GM10248 (cell line): ENCODE measurements around the gene ASTL.

Experiments
- CTCF ChIA-PET: fragments of 300-600 bp; sonication (Branson Sonifier 250); formaldehyde crosslinking; extraction: SDS; loops from one replicate; lab custom pipeline; 2021; ENCODE audit warnings: antibody characterized with exemption; lab: Yijun Ruan, JAX
- POLR2A ChIA-PET: fragments of 350-650 bp; sonication (Branson Sonifier 250); formaldehyde crosslinking; extraction: SDS; loops from one replicate; lab custom pipeline; 2020; ENCODE audit warnings: antibody characterized with exemption; lab: Yijun Ruan, JAX
- DNase-seq: peaks from one replicate; pipeline ENCODE4 v3.0.0; 2012; ENCODE audit errors: extremely low spot score
- TF ChIP-seq, protein P1 (sequence below): IDR thresholded peaks from 2 replicates; pipeline ENCODE4 v1.5.1; 2012; ENCODE audit warnings: mild to moderate bottlenecking, low read depth; ENCODE audit errors: extremely low read depth, missing control alignments, control extremely low read depth

The ASTL gene

DNA sequence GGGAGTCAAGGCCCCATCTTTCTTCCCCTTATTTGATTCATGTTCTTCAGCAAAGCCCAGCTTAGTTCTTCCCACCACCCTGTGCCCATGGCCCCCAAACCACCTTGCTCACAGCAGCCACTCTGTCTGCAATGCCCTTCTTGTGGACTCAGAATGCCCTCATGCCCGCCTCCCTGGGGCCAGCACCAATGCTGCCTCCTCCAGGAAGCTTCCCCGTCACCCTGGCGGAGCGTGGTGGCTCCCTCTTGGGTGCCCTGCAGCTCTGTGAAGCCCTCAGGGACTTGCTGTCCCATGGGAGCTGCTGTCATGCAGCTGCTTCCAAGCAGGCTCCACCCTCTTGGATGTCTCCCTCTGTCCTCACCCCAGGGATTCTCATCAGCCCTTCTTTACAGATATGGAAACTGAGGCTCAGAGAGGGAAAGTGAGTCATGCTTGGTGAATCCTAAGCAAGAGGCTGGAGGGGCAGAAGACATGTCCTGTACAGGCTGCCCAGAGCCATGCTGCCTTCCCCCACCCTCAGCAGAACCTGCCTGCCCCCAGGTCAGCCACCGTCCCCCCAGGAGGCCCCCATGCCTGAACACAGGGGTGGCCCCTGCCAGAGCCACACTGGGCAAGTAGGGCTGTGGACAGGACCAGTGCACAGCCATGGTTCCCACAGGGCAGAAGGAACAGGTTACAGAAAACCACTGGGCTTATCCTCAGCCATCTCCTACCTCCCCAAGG, 18.8 kb upstream of the ASTL start:
- DNase-seq = peak; percentile 56
- CTCF ChIA-PET = interaction anchor here (0.8 to 24.9 kb wide), 4 partner anchors 12 to 352 kb away, joined by 3 to 658 read pairs (median 30); partner anchors contain the start of genes ASTL, DUSP2 and STARD7
- POLR2A ChIA-PET = interaction anchor here (0.6 to 4.5 kb wide), 5 partner anchors 11 to 311 kb away, joined by 4 to 37 read pairs (median 9); partner anchors contain the start of genes ASTL and DUSP2
- TF ChIP-seq, protein P1, sequence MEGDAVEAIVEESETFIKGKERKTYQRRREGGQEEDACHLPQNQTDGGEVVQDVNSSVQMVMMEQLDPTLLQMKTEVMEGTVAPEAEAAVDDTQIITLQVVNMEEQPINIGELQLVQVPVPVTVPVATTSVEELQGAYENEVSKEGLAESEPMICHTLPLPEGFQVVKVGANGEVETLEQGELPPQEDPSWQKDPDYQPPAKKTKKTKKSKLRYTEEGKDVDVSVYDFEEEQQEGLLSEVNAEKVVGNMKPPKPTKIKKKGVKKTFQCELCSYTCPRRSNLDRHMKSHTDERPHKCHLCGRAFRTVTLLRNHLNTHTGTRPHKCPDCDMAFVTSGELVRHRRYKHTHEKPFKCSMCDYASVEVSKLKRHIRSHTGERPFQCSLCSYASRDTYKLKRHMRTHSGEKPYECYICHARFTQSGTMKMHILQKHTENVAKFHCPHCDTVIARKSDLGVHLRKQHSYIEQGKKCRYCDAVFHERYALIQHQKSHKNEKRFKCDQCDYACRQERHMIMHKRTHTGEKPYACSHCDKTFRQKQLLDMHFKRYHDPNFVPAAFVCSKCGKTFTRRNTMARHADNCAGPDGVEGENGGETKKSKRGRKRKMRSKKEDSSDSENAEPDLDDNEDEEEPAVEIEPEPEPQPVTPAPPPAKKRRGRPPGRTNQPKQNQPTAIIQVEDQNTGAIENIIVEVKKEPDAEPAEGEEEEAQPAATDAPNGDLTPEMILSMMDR = no peak

DNA sequence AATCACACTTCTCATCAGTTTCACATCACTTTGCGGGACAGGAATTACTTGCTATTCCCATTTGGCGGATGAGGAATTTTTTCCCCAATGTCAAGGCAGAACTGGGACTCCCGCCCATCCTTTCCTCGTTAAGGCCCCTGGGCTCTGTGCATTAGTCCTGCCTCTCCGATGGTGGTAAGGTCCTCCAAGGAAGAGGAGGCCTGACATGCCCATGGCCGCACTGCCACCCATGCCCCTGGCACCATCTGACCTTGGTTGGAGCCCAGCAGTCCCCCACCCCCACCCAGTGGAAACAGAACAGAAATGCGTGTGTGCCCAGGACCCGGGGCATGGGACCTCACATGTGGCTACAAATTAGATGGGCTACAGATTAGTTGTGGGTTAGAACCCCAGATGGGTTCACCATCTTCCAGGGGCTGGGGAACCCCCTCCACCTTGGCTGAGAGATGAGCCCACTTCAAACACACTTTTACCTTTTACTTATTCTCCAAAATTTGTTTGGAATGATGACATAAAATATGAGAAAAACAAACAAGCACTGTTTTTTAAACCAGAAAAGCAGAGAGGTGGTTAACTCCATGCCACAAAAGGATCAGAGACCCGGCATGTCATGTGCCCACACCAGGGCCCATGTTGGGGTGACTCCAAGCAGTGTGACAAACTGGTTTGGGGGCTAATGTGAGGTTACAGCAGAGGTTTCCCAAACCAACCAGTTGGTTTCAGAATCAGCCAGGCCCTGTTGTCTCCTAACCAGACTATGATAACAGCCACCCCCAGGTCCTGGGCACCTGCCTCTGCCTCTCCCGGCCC, 17.9 kb upstream of the ASTL start:
- peak; percentile 39 for DNase-seq
- ChIA-PET POLR2A (interaction anchor here (0.6 to 4.5 kb wide), 6 partner anchors 10 to 312 kb away, joined by 3 to 37 read pairs (median 7); partner anchors contain the start of genes ASTL and DUSP2), CTCF (interaction anchor here (0.8 to 24.9 kb wide), 4 partner anchors 11 to 353 kb away, joined by 3 to 658 read pairs (median 30); partner anchors contain the start of genes ASTL, DUSP2 and STARD7)
- TF ChIP-seq, protein P1 = no peak

DNA sequence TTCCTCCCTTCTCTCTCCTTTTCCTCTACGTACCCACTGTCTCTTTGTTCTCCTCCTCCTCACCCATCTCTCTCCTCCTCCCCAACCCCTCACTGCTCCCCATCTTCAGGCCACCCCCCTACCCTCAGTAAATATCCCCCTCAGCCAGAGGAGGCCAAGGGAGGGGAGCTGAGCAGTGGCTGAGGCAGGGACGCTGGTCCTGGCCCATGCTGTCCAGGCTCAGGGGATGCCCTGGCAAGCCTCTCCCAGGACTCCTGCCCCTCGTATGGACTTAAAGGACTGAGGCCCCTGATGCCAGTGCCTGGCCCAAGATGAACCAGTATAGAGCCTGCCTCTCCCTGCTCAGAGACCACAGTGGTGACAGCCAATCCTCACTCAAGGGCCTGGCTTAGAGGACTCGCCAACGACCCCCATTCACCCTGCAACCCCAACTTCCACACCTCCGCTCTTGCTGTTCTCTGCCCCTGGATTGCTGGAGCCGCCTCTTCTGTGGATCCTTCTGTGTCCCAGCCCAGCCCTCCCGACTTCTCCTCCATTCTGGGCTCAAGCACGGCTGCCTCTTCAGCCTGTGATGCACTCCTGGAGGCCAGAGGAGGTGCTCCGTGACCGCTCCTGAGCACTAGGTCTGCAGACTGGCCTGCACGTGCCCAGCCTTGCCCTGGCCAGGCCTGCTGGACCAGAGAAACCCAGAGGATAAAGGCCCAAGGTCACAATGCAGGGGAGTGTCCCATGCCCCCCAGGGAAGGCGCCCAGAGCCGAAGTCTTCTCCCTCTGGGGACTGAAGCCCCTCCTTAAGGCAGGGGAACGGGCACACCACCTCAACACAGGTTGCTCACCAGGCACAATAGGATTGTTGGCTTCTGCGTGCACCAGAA, 16.4 kb upstream of the ASTL start:
- DNase-seq = no peak
- ChIA-PET POLR2A (interaction anchor here (1.0 to 1.2 kb wide), 3 partner anchors 10 to 12 kb away, joined by 3 to 5 read pairs (median 3); partner anchors contain the start of gene DUSP2), CTCF (interaction anchor here (1.2 to 24.9 kb wide), 4 partner anchors 10 to 20 kb away, joined by 4 to 658 read pairs (median 357); partner anchors contain the start of genes ASTL and DUSP2)
- TF ChIP-seq, protein P1 = no peak

- TF ChIP-seq, protein P1 = no peak
- ChIA-PET POLR2A (interaction anchor here (1.0 to 1.2 kb wide), 2 partner anchors 9 to 11 kb away, joined by 3 to 5 read pairs; partner anchors contain the start of gene DUSP2), CTCF (interaction anchor here (1.2 to 20.4 kb wide), 2 partner anchors 12 to 13 kb away, joined by 4 to 658 read pairs; no protein-coding TSS in a partner anchor)
- no peak for DNase-seq
Observed at GRCh38 chr2:96153991-96154431, 15.7 kb upstream of the ASTL start.

DNA sequence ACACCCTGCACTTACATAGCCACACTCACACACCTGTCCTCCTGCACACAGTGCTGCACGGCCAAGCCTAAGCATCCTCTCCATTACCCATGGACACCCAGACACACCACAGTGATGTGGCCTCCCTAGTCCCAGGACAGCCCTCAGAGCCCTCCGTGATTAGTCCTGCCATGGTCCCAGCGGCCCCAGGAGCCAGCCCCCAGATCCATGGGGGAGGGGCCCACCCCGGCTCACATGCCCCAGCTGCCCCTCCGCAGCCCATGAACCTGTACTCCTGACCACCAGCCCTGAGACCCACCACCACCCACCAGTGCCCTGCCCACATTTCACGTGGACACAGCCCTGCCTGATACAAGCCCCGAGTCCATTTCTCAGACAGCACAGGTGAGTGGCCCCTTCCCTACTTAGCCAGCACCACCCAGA, 15.0 kb upstream of the ASTL start:
- TF ChIP-seq, protein P1 = no peak
- CTCF ChIA-PET = interaction anchor here (1.0 to 20.4 kb wide), 3 partner anchors 11 to 14 kb away, joined by 4 to 658 read pairs (median 5); no protein-coding TSS in a partner anchor
- POLR2A ChIA-PET = interaction anchor here (0.6 to 1.2 kb wide), 3 partner anchors 8 to 374 kb away, joined by 3 to 8 read pairs (median 5); partner anchors contain the start of gene DUSP2
- no peak for DNase-seq
